Tracheal epithelial cell (primary cell): ENCODE data around the gene HEYL. TPM values are rescaled to one million over a fixed set of nuclear protein-coding genes. Genes with fewer than 3 reads are reported as not detected.

Source experiments
- total RNA-seq: library from RNA; depleted of rRNA; stranded (reverse); fragments of >200 nt; gene quantifications from 2 replicates; pipeline ENCODE4 v1.2.1, GENCODE V29; 2014

Gene HEYL
- not detected in 2 replicates for total RNA-seq

GRCh38 chr1:39639305-39640130 lies at the start of gene HEYL:
Gene HEYL (minus strand): TSS chr1:39639643. CDS start chr1:39639625, 18 bp downstream.

GRCh38 chr1:39671793-39672550 lies 32.5 kb upstream of the HEYL start, which contains the start of gene NT5C1A:
Gene NT5C1A (minus strand): TSS chr1:39672107. CDS start chr1:39672038, 69 bp downstream.

Other genes with a start within 250 kb of the HEYL start
- not detected in 2 replicates for gene BMP8A, start 148.0 kb downstream of the HEYL start, total RNA-seq
- 241 and 427 TPM in 2 replicates for gene PABPC4, start 62.9 kb downstream of the HEYL start, total RNA-seq
- gene NT5C1A, start 32.5 kb upstream of the HEYL start, total RNA-seq, result not detected in 2 replicates
- gene HPCAL4, start 51.8 kb upstream of the HEYL start, total RNA-seq, result 0.24 TPM in 1 of 2 replicates, not detected in the other
- gene PPIE, start 99.2 kb upstream of the HEYL start, total RNA-seq, result 37.6 and 42.2 TPM in 2 replicates
- 0.64 and 0.72 TPM in 2 replicates for gene OXCT2, start 131.7 kb upstream of the HEYL start, total RNA-seq
- 0.72 and 3.0 TPM in 2 replicates for gene BMP8B, start 149.2 kb upstream of the HEYL start, total RNA-seq
- 31.3 and 43.9 TPM in 2 replicates for gene TRIT1, start 243.9 kb upstream of the HEYL start, total RNA-seq